PFSK-1 (cell line): ENCODE data around the gene TMEM219.

Source experiments
- POLR2AphosphoS5 ChIP-seq: IDR thresholded peaks from 2 replicates; pipeline ENCODE4 v1.6.1; 2012; ENCODE audit warnings: low read depth, mild to moderate bottlenecking, control low read depth, low read length, moderate library complexity
- SIN3A ChIP-seq: IDR thresholded peaks from 2 replicates; pipeline ENCODE4 v1.6.1; 2012; ENCODE audit warnings: mild to moderate bottlenecking, low read length, moderate library complexity, borderline replicate concordance; ENCODE audit not compliant: insufficient read depth
- TAF1 ChIP-seq: IDR thresholded peaks from 2 replicates; pipeline ENCODE4 v1.6.1; 2012; ENCODE audit warnings: low read length, control low read depth, borderline replicate concordance; ENCODE audit not compliant: insufficient read depth
- TF ChIP-seq, protein P1 (sequence below), 2 experiments: IDR thresholded peaks; 2 replicates each; pipeline versions ENCODE4 v1.6.1 to v1.8.0; 2011 to 2012; ENCODE audit warnings: low read depth in 2 of 2, low read length in 2 of 2, control low read depth in 1 of 2, inconsistent platforms in 1 of 2, mild to moderate bottlenecking in 1 of 2, moderate library complexity in 1 of 2; ENCODE audit not compliant: insufficient read depth in 1 of 2

DNA sequence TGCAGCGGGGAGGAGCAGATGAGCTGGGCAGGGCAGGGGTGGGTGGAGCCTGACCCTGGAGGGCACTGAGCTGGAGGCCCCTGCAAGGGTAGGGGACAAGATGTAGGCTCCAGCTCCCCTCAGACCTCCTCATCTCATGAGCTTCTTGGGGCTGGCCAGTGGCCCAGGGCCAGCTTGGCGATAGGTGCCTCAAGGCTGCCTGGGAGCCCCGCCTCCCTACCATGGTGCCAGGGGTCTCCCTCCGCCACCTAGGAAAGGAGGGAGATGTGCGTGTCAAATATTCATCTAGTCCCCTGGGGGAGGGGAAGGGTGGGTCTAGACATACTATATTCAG, 29.7 kb downstream of the TMEM219 start:
- TF ChIP-seq, protein P1, sequence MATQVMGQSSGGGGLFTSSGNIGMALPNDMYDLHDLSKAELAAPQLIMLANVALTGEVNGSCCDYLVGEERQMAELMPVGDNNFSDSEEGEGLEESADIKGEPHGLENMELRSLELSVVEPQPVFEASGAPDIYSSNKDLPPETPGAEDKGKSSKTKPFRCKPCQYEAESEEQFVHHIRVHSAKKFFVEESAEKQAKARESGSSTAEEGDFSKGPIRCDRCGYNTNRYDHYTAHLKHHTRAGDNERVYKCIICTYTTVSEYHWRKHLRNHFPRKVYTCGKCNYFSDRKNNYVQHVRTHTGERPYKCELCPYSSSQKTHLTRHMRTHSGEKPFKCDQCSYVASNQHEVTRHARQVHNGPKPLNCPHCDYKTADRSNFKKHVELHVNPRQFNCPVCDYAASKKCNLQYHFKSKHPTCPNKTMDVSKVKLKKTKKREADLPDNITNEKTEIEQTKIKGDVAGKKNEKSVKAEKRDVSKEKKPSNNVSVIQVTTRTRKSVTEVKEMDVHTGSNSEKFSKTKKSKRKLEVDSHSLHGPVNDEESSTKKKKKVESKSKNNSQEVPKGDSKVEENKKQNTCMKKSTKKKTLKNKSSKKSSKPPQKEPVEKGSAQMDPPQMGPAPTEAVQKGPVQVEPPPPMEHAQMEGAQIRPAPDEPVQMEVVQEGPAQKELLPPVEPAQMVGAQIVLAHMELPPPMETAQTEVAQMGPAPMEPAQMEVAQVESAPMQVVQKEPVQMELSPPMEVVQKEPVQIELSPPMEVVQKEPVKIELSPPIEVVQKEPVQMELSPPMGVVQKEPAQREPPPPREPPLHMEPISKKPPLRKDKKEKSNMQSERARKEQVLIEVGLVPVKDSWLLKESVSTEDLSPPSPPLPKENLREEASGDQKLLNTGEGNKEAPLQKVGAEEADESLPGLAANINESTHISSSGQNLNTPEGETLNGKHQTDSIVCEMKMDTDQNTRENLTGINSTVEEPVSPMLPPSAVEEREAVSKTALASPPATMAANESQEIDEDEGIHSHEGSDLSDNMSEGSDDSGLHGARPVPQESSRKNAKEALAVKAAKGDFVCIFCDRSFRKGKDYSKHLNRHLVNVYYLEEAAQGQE (IDR thresholded peaks at IDR 0.05; ENCODE audit: insufficient read depth in 1 of 2, low read depth in 2 of 2, low read length in 2 of 2) = no peak
- no peak for TF ChIP-seq POLR2AphosphoS5
- TF ChIP-seq SIN3A = no peak
- TF ChIP-seq TAF1 = no peak
